Sigmoid colon (tissue), 4 donors: ENCODE data around the gene TMPRSS4.

Source experiments
- EP300 ChIP-seq, 4 donors: sonication (generic); formaldehyde crosslinking; IDR thresholded peaks; one replicate each; pipeline ENCODE4 v1.6.1; 2017; ENCODE audit warnings: antibody characterized with exemption in 4 of 4
- POLR2A ChIP-seq, 2 donors: fragments of 450-650 bp; IDR thresholded peaks; one replicate each; pipeline ENCODE4 v1.6.1; 2016; ENCODE audit warnings: antibody characterized with exemption in 2 of 2, mild to moderate bottlenecking in 2 of 2, moderate library complexity in 2 of 2
- POLR2AphosphoS5 ChIP-seq, 4 donors: sonication (generic); formaldehyde crosslinking; IDR thresholded peaks; one replicate each; pipeline ENCODE4 v1.6.1; 2017; ENCODE audit warnings: antibody characterized with exemption in 4 of 4
- TF ChIP-seq, protein P1 (sequence below), 4 experiments: fragments of 450-650 bp in 3 of 4; fragments of 200-600 bp in 1 of 4; IDR thresholded peaks; one replicate each; pipeline ENCODE4 v1.5.1; 2016 to 2019; ENCODE audit warnings: antibody characterized with exemption in 4 of 4, mild to moderate bottlenecking in 3 of 4, moderate library complexity in 2 of 4

DNA sequence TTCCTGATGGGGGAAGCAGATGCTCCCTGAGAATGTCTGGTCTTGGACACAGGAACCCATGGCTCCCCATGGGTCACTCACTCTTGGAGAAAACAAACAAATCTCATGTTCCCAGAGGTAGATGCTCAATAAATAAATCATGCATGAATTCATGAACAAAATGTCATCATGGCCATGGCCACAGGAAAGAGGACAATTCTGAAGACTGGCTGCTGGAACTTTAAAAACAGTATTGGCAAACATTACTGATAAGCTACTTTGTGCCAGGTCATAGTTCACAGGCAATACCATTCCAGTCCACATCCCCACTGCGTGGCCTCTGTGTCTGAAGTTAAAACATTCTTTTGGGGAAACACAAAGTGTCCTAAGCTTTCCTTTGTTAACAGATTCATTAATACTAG, 19.1 kb downstream of the TMPRSS4 start:
- TF ChIP-seq, protein P1, sequence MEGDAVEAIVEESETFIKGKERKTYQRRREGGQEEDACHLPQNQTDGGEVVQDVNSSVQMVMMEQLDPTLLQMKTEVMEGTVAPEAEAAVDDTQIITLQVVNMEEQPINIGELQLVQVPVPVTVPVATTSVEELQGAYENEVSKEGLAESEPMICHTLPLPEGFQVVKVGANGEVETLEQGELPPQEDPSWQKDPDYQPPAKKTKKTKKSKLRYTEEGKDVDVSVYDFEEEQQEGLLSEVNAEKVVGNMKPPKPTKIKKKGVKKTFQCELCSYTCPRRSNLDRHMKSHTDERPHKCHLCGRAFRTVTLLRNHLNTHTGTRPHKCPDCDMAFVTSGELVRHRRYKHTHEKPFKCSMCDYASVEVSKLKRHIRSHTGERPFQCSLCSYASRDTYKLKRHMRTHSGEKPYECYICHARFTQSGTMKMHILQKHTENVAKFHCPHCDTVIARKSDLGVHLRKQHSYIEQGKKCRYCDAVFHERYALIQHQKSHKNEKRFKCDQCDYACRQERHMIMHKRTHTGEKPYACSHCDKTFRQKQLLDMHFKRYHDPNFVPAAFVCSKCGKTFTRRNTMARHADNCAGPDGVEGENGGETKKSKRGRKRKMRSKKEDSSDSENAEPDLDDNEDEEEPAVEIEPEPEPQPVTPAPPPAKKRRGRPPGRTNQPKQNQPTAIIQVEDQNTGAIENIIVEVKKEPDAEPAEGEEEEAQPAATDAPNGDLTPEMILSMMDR (IDR thresholded peaks at IDR 0.05) = no peak
- no peak for TF ChIP-seq POLR2A (IDR thresholded peaks at IDR 0.05)
- no peak for TF ChIP-seq POLR2AphosphoS5 (IDR thresholded peaks at IDR 0.05)
- TF ChIP-seq EP300 (IDR thresholded peaks at IDR 0.05) = no peak
